CD8-positive, alpha-beta memory T cell (primary cell): ENCODE results near the gene SRBD1. TPM values are rescaled to one million over a fixed set of nuclear protein-coding genes. Genes with fewer than 3 reads are reported as not detected.

Source experiments
- CTCF ChIA-PET: fragments of 350-600 bp; sonication (Branson Sonifier 250); formaldehyde crosslinking; loops from one replicate; lab custom pipeline; 2021; ENCODE audit warnings: antibody characterized with exemption; lab: Charles Lee
- POLR2A ChIA-PET: fragments of 350-600 bp; sonication (Branson Sonifier 250); formaldehyde crosslinking; loops from one replicate; lab custom pipeline; 2021; ENCODE audit warnings: antibody characterized with exemption; lab: Charles Lee
- DNase-seq, 5 donors: peaks; one replicate each; pipeline versions ENCODE4 v3.0.0 to v3.0.0-alpha.2; 2020 to 2022; ENCODE audit warnings: mixed read lengths in 1 of 5
- H3K27ac ChIP-seq: one replicate; pipeline ENCODE4 v1.7.0; 2013; ENCODE audit warnings: low read depth, mild to moderate bottlenecking, low read length, moderate library complexity
- H3K27me3 ChIP-seq: 2 replicates; pipeline ENCODE4 v1.7.0; 2013; ENCODE audit warnings: low read length, mild to moderate bottlenecking; ENCODE audit not compliant: insufficient read depth, poor library complexity, severe bottlenecking
- H3K36me3 ChIP-seq: 2 replicates; pipeline ENCODE4 v1.7.0; 2013; ENCODE audit warnings: mild to moderate bottlenecking, low read length, moderate library complexity; ENCODE audit not compliant: insufficient read depth
- H3K4me1 ChIP-seq: 2 replicates; pipeline ENCODE4 v1.7.0; 2013; ENCODE audit warnings: mild to moderate bottlenecking, low read length, moderate library complexity; ENCODE audit not compliant: insufficient read depth
- H3K4me3 ChIP-seq: 2 replicates; pipeline ENCODE4 v1.7.0; 2013; ENCODE audit warnings: mild to moderate bottlenecking, low read length
- H3K9me3 ChIP-seq: 2 replicates; pipeline ENCODE4 v1.7.0; 2013; ENCODE audit warnings: mild to moderate bottlenecking, low read length
- H3K27ac Mint-ChIP-seq, 8 donors: one replicate each; pipeline ENCODE4 v1.8.0; 2020 to 2021; ENCODE audit warnings: mixed read lengths in 8 of 8, mild to moderate bottlenecking in 6 of 8, inconsistent platforms in 3 of 8, moderate library complexity in 3 of 8
- H3K27me3 Mint-ChIP-seq, 2 donors: one replicate each; pipeline ENCODE4 v1.8.0; 2020 to 2021; ENCODE audit warnings: mixed read lengths in 2 of 2, mild to moderate bottlenecking in 1 of 2, moderate library complexity in 1 of 2
- H3K36me3 Mint-ChIP-seq, 3 donors: one replicate each; pipeline ENCODE4 v1.8.0; 2020 to 2021; ENCODE audit warnings: mixed read lengths in 3 of 3, inconsistent platforms in 1 of 3, mild to moderate bottlenecking in 1 of 3
- H3K4me1 Mint-ChIP-seq, 3 donors: one replicate each; pipeline ENCODE4 v1.8.0; 2020 to 2021; ENCODE audit warnings: mixed read lengths in 3 of 3, inconsistent platforms in 1 of 3, mild to moderate bottlenecking in 1 of 3
- H3K4me3 Mint-ChIP-seq, 7 donors: one replicate each; pipeline ENCODE4 v1.8.0; 2020 to 2021; ENCODE audit warnings: mixed read lengths in 7 of 7, mild to moderate bottlenecking in 6 of 7, moderate library complexity in 4 of 7, inconsistent platforms in 2 of 7
- H3K9me3 Mint-ChIP-seq, 5 donors: one replicate each; pipeline ENCODE4 v1.8.0; 2020 to 2022; ENCODE audit warnings: mixed read lengths in 5 of 5, mild to moderate bottlenecking in 3 of 5, moderate library complexity in 2 of 5, inconsistent platforms in 1 of 5
- polyA plus RNA-seq: library from polyadenylated mRNA; unstranded; fragments of 300-500 nt; fragmentation: Illumina TruSeq; gene quantifications from one replicate; pipeline ENCODE4 v1.2.3, GENCODE V29; 2021
- total RNA-seq, 2 experiments: library from RNA; stranded (reverse); gene quantifications; one replicate each; pipeline ENCODE4 v1.2.3, GENCODE V29; 2021

Gene SRBD1
- total and polyA plus RNA-seq, 3 experiments from 2014 or later, result 12.7 to 18.9 (median 18.1) TPM

DNA sequence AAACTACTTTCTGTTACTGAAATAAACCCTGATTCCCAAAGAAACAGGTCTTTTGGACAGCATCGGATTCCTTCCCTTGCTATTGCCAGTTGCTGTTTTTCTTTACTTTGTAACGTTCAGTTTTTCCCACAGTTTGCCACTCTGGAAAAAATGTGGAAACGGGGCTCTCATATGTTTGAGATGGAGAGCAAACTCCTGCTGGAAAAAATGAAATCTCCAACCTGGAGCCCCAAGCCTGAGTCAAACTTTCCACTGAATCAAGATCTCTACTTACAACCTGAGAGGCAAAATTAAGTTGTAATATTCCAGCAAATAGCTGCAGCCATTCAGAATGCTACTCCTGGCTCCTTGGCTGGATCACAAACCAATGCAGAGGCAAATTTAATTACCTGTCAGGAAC is 270.7 kb downstream of the SRBD1 start:
- CTCF ChIA-PET, result no interaction called here
- H3K27me3 ChIP-seq, result no peaks in the 10 kb centered on the region
- no peak overlapping the region for H3K27ac ChIP-seq
- POLR2A ChIA-PET, result no interaction called here
- H3K9me3 Mint-ChIP-seq, result no peaks in the 10 kb centered on the region
- no peak for DNase-seq
- no peak overlapping the region for H3K4me3 ChIP-seq
- H3K27me3 Mint-ChIP-seq, result peaks cover 2 to 14% of the 10 kb centered on the region in 2 donors
- no peak overlapping the region for H3K27ac Mint-ChIP-seq
- H3K36me3 Mint-ChIP-seq, result no peaks in the 10 kb centered on the region
- no peak overlapping the region for H3K4me3 Mint-ChIP-seq
- H3K4me1 ChIP-seq, result no peaks in the 10 kb centered on the region
- no peaks in the 10 kb centered on the region for H3K36me3 ChIP-seq
- H3K4me1 Mint-ChIP-seq, result no peaks in the 10 kb centered on the region
- H3K9me3 ChIP-seq, result no peaks in the 10 kb centered on the region

DNA sequence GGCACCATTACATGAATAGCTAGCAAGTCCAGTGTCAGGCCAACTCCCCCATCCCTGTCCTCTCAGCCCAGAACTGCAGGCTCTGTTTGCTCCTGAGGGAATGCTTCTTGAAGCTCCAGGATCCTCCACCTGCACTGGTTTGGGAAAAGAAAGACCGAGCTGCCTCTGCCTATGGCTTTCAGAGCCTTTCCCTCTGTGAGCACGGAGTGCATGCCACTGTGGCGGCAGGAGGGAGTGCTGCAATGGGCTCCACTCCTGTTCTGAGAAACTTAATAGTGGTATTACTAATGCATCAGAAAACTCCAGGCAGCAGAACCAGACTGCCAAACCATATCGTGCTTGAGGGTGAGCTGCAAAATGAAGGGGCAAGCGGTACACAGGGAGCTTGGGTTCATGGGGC is 271.8 kb downstream of the SRBD1 start:
- DNase-seq, result no peak
- no peaks in the 10 kb centered on the region for H3K36me3 Mint-ChIP-seq
- ChIA-PET POLR2A (no interaction called here), CTCF (no interaction called here)
- H3K4me3 Mint-ChIP-seq, result no peak overlapping the region
- H3K4me3 ChIP-seq, result no peak overlapping the region
- no peaks in the 10 kb centered on the region for H3K4me1 Mint-ChIP-seq
- H3K36me3 ChIP-seq, result no peaks in the 10 kb centered on the region
- peaks cover 0 to 4% of the 10 kb centered on the region in 2 donors for H3K27me3 Mint-ChIP-seq
- no peaks in the 10 kb centered on the region for H3K27me3 ChIP-seq
- H3K4me1 ChIP-seq, result no peaks in the 10 kb centered on the region
- H3K27ac ChIP-seq, result no peak overlapping the region
- H3K9me3 ChIP-seq, result no peaks in the 10 kb centered on the region
- H3K27ac Mint-ChIP-seq, result no peak overlapping the region
- H3K9me3 Mint-ChIP-seq, result no peaks in the 10 kb centered on the region

Other genes with a start within 250 kb of the SRBD1 start
- 1 to 10 TPM; 7.9 to 9.6 TPM for gene PRKCE, start 40.4 kb upstream of the SRBD1 start, total RNA-seq
- gene PRKCE, start 40.4 kb upstream of the SRBD1 start, polyA plus RNA-seq, result 3.1 TPM